K562 (cell line): ENCODE measurements around the gene FAM174C. TPM values are rescaled to one million over a fixed set of nuclear protein-coding genes. Genes with fewer than 3 reads are reported as not detected.
A peak's percentile ranks its signal among the peaks of the same experiment; 100 is the strongest.

Experiments
- ATF7 ChIP-seq: fragments of 450-650 bp; IDR thresholded peaks from 2 replicates; pipeline ENCODE4 v1.7.1; 2014; ENCODE audit warnings: mild to moderate bottlenecking, moderate library complexity
- BRD9 ChIP-seq: fragments of 450-650 bp; IDR thresholded peaks from 2 replicates; pipeline ENCODE4 v1.6.1; 2018; ENCODE audit warnings: low read depth; ENCODE audit not compliant: partially characterized antibody
- JUNB ChIP-seq: fragments of 450-650 bp; formaldehyde crosslinking; conservative IDR thresholded peaks from 2 replicates; pipeline ENCODE4 v1.4.0; 2020; ENCODE audit warnings: mild to moderate bottlenecking
- MAFG ChIP-seq: fragments of 450-650 bp; conservative IDR thresholded peaks from 2 replicates; pipeline ENCODE4 v1.6.1; 2016; ENCODE audit warnings: missing genetic modification characterization, missing compliant biosample characterization
- PBX2 ChIP-seq, 2 experiments: IDR thresholded peaks in 1 of 2; conservative IDR thresholded peaks in 1 of 2; 2 replicates each; pipeline ENCODE4 v1.6.1; 2016; ENCODE audit warnings: low read depth in 2 of 2, mild to moderate bottlenecking in 1 of 2, missing compliant biosample characterization in 1 of 2, missing genetic modification characterization in 1 of 2, moderate library complexity in 1 of 2
- SIN3A ChIP-seq, 2 experiments: fragments of 150-350 bp in 1 of 2; IDR thresholded peaks; 2 replicates each; pipeline ENCODE4 v1.6.1; 2011 to 2016; ENCODE audit warnings: borderline replicate concordance in 2 of 2, low read depth in 2 of 2, low read length in 2 of 2, mild to moderate bottlenecking in 2 of 2, moderate library complexity in 2 of 2; ENCODE audit not compliant: control insufficient read depth in 1 of 2
- SRSF7 ChIP-seq: fragments of 200-400 bp; formaldehyde crosslinking; optimal IDR thresholded peaks from 2 replicates; pipeline ENCODE3; 2017; ENCODE audit warnings: mild to moderate bottlenecking, low read depth, low read length
- VEZF1 ChIP-seq: fragments of 200-800 bp; sonication (Bioruptor generic); IDR thresholded peaks from 2 replicates; pipeline ENCODE4 v1.6.1; 2017; ENCODE audit warnings: missing genetic modification characterization, missing compliant biosample characterization
- ZBTB34 ChIP-seq: fragments of 250-450 bp; sonication (Bioruptor Pico); IDR thresholded peaks from 2 replicates; pipeline ENCODE4 v1.8.0; 2021; ENCODE audit warnings: mild to moderate bottlenecking, moderate library complexity
- ZFPM2 ChIP-seq: fragments of 250-450 bp; sonication (Bioruptor Pico); IDR thresholded peaks from 2 replicates; pipeline ENCODE4 v1.5.1; 2022; ENCODE audit warnings: mild to moderate bottlenecking
- ZNF124 ChIP-seq: sonication (generic); formaldehyde crosslinking; IDR thresholded peaks from 2 replicates; pipeline ENCODE4 v1.8.1; 2022; ENCODE audit warnings: missing genetic modification reagents
- ZNF583 ChIP-seq: fragments of 250-450 bp; sonication (Bioruptor Pico); IDR thresholded peaks from 2 replicates; pipeline ENCODE4 v1.4.0; 2020
- polyA plus RNA-seq, 8 experiments: library from polyadenylated mRNA; depleted of rRNA in 4 of 8; stranded (reverse) in 5 of 8; unstranded in 3 of 8; fragments of >200 nt; fragmentation: Nextera tagmentation in 2 of 8; fragmentation: Illumina TruSeq in 1 of 8; extraction: Ambion mirVana in 2 of 8; extraction: Trizol in 1 of 8; gene quantifications; 2 replicates each; pipeline versions ENCODE4 v1.2.1 to v1.2.3, GENCODE V29; 2011 to 2014; ENCODE audit warnings: inconsistent platforms in 1 of 8, missing spikeins in 1 of 8
- total RNA-seq, 7 experiments: library from RNA; depleted of rRNA in 6 of 7; stranded (reverse); fragments of >200 nt in 6 of 7; fragmentation: Illumina TruSeq in 2 of 7; extraction: Trizol in 2 of 7; gene quantifications; 2 replicates each; pipeline versions ENCODE4 v1.2.1 to v1.2.3, GENCODE V29; 2011 to 2021; ENCODE audit warnings: low replicate concordance in 1 of 7
- TF ChIP-seq, protein P1 (sequence below), 2 experiments: fragments of 150-350 bp in 1 of 2; IDR thresholded peaks; 2 replicates each; pipeline ENCODE4 v1.6.1; 2012 to 2016; ENCODE audit warnings: low read depth in 2 of 2, low read length in 2 of 2, mild to moderate bottlenecking in 1 of 2, moderate library complexity in 1 of 2
- TF ChIP-seq, protein P2 (sequence below): fragments of 450-650 bp; formaldehyde crosslinking; IDR thresholded peaks from 2 replicates; pipeline ENCODE4 v1.4.0; 2022; ENCODE audit warnings: missing genetic modification characterization

The FAM174C gene
- total and polyA plus RNA-seq, 9 of the 15 experiments (the other 6 are each of a cell fraction or from before 2014, with no cell fraction given), result 0.66 to 89.6 (median 20.3) TPM

GRCh38 chr19:1239796-1240737 lies 35.3 kb upstream of the FAM174C start (continued):
- TF ChIP-seq, protein P1, sequence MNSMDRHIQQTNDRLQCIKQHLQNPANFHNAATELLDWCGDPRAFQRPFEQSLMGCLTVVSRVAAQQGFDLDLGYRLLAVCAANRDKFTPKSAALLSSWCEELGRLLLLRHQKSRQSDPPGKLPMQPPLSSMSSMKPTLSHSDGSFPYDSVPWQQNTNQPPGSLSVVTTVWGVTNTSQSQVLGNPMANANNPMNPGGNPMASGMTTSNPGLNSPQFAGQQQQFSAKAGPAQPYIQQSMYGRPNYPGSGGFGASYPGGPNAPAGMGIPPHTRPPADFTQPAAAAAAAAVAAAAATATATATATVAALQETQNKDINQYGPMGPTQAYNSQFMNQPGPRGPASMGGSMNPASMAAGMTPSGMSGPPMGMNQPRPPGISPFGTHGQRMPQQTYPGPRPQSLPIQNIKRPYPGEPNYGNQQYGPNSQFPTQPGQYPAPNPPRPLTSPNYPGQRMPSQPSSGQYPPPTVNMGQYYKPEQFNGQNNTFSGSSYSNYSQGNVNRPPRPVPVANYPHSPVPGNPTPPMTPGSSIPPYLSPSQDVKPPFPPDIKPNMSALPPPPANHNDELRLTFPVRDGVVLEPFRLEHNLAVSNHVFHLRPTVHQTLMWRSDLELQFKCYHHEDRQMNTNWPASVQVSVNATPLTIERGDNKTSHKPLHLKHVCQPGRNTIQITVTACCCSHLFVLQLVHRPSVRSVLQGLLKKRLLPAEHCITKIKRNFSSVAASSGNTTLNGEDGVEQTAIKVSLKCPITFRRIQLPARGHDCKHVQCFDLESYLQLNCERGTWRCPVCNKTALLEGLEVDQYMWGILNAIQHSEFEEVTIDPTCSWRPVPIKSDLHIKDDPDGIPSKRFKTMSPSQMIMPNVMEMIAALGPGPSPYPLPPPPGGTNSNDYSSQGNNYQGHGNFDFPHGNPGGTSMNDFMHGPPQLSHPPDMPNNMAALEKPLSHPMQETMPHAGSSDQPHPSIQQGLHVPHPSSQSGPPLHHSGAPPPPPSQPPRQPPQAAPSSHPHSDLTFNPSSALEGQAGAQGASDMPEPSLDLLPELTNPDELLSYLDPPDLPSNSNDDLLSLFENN (IDR thresholded peaks at IDR 0.05; ENCODE audit: low read depth in 2 of 2, low read length in 2 of 2), result 0 out of 4 replicates have a peak, but pooled peaks of 1 of the 2 experiments have one; percentile 33
- TF ChIP-seq MAFG (no peak), JUNB (CRISPR knock-in tag) (peak; percentile 91), ZNF124 (CRISPR knock-in tag) (no peak), PBX2 (CRISPR knock-in tag; IDR thresholded peaks at IDR 0.05; ENCODE audit: low read depth) (no peak), PBX2 (tag; conservative IDR thresholded peaks at IDR 0.05; ENCODE audit: low read depth) (no peak), SIN3A (IDR thresholded peaks at IDR 0.05; ENCODE audit: borderline replicate concordance in 2 of 2, control insufficient read depth in 1 of 2, low read depth in 2 of 2, low read length in 2 of 2) (no peak), ATF7 (peak; percentile 99), VEZF1 (CRISPR knock-in tag) (peak; percentile 96), ZFPM2 (CRISPR knock-in tag) (no peak), ZNF583 (peak; percentile 46; the same call in 1 of the 2 replicates), BRD9 (peak; percentile 61), SRSF7 (no peak), ZBTB34 (CRISPR knock-in tag) (no peak)
- TF ChIP-seq, protein P2, sequence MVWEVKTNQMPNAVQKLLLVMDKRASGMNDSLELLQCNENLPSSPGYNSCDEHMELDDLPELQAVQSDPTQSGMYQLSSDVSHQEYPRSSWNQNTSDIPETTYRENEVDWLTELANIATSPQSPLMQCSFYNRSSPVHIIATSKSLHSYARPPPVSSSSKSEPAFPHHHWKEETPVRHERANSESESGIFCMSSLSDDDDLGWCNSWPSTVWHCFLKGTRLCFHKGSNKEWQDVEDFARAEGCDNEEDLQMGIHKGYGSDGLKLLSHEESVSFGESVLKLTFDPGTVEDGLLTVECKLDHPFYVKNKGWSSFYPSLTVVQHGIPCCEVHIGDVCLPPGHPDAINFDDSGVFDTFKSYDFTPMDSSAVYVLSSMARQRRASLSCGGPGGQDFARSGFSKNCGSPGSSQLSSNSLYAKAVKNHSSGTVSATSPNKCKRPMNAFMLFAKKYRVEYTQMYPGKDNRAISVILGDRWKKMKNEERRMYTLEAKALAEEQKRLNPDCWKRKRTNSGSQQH (CRISPR knock-in tag), result 0 out of 2 replicates have a peak, but pooled peaks have one; percentile 21
